ENCODE measurements around the gene ZNF599.

The ZNF599 gene

DNA sequence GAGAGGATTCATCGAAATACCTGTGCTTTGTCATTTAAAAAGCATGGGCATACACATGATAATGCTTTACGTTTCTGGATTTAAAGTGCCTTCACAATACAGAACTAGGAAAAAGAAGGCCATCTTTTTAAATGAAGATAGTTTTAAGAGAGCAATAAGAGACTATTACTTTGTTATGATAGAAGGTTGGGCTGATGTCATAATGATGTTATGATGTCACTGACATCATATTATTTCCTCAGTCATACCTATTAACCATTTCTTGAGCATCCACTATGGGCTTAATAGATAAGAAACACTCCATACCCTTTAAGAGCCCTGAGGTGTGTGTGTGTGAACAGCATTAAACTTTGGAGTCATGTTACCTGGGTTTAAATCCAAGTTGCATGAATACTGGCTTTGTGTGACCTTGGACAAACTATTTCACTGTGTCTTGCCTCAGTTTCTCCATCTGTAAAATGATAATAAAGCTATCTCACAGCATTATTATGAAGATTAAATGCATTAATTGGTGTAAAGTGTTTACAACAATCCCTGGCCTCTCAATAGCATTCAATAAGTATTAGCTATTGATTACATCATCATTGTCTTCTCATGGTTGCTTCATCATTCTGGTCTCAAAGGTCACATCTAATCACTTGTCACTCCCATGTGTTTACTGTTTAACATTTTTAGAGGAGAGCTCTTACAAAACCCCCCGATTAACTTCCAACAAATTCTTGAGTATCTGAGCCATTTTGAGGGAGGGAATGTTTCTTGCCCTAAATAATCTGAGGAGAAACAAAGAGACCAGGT lies 27.9 kb downstream of the ZNF599 start:
- no peak for DNase-seq (ENCODE audit: low read depth in 2 of 2)
- TF ChIP-seq, protein P1, sequence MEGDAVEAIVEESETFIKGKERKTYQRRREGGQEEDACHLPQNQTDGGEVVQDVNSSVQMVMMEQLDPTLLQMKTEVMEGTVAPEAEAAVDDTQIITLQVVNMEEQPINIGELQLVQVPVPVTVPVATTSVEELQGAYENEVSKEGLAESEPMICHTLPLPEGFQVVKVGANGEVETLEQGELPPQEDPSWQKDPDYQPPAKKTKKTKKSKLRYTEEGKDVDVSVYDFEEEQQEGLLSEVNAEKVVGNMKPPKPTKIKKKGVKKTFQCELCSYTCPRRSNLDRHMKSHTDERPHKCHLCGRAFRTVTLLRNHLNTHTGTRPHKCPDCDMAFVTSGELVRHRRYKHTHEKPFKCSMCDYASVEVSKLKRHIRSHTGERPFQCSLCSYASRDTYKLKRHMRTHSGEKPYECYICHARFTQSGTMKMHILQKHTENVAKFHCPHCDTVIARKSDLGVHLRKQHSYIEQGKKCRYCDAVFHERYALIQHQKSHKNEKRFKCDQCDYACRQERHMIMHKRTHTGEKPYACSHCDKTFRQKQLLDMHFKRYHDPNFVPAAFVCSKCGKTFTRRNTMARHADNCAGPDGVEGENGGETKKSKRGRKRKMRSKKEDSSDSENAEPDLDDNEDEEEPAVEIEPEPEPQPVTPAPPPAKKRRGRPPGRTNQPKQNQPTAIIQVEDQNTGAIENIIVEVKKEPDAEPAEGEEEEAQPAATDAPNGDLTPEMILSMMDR (IDR thresholded peaks at IDR 0.05; ENCODE audit: low read depth, low read length): no peak
- H3K4me3 ChIP-seq (replicated peaks in 1 of 2; ENCODE audit: low read depth in 2 of 2, low read length in 2 of 2): no peak overlapping the region

DNA sequence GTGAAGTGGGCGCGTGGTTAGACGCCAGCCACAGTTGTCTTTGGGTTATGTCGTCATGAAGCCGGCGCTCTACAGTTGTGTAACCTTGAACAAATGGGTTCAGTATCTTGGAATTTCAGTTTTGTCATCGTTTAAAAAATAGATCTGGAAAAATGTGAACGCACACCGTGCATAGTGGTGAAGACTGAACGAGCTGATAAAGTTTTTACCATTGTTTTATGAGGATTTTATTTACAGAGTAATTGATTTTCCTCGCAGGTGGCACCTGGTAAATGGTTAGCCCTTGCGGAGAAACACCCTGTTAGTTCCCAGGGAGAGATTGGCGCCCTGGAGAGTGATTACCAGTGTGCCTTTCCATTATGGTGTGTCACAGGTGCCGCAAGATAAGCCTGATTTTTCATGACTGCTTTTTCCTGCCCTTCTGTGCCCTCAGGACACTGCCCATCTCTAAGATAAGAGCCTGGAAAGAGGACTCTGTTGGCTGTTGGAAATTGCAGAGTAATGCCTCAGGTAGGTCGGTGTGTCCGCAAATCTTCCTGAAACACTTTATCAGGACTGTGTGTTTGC lies 38.4 kb downstream of the ZNF599 start:
- TF ChIP-seq, protein P1 (IDR thresholded peaks at IDR 0.05; ENCODE audit: low read depth, low read length): no peak
- H3K4me3 ChIP-seq (replicated peaks in 1 of 2; ENCODE audit: low read depth in 2 of 2, low read length in 2 of 2): peak overlapping the region; percentile 64 to 76
- DNase-seq (ENCODE audit: low read depth in 2 of 2): peak; percentile 89 to 93

DNA sequence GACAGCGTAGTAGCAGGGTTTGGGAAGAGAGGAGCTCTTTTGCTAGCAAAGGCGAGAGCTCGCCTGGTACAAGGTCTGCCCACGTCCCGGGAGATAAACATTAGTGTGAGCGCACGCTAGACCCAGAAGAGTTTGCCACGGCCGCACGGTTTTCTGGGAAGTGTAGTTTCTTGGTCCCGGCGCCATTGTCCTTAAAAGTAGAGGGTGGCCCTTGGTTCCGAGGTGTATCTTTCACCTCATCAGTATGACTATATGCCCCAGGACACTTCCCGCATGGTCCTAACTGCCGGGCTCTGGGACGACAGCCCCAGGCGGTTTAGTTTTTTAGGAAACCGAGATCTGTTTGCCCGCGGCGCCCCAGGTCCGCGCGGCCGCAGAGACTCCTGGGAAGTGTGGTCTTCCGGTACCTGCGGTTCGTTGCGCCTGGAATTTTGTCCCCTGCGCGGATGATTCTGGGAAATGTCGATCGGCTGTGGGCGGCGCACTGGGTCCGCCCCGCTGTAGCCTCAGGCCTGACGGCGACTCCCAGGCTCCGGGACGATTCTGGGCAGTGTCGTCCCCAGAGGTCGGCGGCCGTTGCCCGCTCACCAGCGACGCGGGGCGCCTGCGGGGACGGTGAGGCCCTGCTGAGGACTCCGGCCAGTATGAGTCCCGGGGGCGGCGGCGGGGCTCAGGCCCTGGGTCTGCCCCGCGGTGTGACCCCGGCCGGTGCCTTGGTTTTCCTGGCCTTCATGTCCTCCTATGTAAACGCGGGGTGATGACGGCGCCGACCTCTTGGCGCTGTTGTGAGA lies 39.1 kb downstream of the ZNF599 start, which contains the start of gene ZNF181:
TSS of gene ZNF181 (plus strand) at position 498 of the 791 bp plus-strand sequence. CDS start 795 bp downstream, outside the sequence.
- peak within 1 kb of the TSS; percentile 64 to 76 for H3K4me3 ChIP-seq (replicated peaks in 1 of 2; ENCODE audit: low read depth in 2 of 2, low read length in 2 of 2)
- TF ChIP-seq, protein P1 (IDR thresholded peaks at IDR 0.05; ENCODE audit: low read depth, low read length): no peak
- DNase-seq (ENCODE audit: low read depth in 2 of 2): peak; percentile 92 to 93

DNA sequence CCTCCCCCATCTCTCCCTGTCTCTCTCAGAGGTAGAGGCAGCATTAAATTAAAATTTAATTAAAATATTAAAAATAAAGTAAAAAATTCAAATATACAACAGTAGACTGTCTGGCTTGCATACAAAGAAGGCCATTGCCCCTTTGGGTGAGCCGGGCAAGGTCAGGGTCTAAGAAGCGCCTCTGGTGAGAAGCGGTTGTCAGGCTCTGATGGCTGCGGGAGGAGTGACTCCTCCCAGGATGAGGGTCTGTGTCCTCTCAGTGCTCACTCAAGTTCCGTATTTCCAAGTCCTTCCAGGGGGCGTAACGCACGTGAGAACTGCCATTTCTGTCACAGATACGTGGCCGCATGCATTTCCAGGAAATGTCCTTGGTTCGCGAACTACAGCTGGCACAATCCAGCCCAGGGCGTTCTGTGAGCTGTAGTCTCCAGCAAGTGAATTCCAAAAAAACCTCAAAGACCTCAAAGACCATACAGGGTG lies 39.7 kb downstream of the ZNF599 start:
- H3K4me3 ChIP-seq (replicated peaks in 1 of 2; ENCODE audit: low read depth in 2 of 2, low read length in 2 of 2): peak overlapping the region; percentile 64 to 76
- TF ChIP-seq, protein P1 (IDR thresholded peaks at IDR 0.05; ENCODE audit: low read depth, low read length): no peak
- no peak for DNase-seq (ENCODE audit: low read depth in 2 of 2)

DNA sequence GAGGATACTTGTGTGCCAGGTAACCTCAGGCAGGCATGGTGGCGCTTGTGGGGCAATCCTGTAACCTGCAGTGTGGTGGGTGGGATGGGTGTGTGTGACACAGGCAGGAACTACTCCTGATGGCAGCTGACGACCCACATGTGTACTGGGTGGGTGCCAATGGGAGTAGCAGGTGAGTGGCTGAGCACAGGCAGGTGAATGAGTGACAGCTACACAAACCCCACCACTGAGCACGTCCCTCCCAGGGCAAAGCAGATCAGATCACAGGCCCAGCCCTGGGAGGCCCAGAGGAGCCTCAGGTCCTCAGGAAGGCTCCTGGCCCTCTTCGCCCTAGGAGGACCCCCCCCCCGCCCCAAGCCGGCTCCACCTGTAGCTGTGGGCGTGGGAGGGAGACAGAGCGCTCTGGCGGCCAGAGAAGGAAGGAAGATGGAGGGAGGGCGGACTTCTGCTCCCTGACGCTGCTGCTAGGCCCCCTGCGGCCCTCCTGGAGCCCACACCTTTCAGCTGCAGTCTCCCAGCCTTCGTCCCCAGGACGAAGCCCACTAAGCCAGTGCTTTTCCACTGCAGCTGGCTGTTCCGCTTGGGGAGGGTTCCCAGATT lies 40.3 kb downstream of the ZNF599 start:
- peak overlapping the region; percentile 64 to 76 for H3K4me3 ChIP-seq (replicated peaks in 1 of 2; ENCODE audit: low read depth in 2 of 2, low read length in 2 of 2)
- no peak for DNase-seq (ENCODE audit: low read depth in 2 of 2)
- TF ChIP-seq, protein P1 (IDR thresholded peaks at IDR 0.05; ENCODE audit: low read depth, low read length): no peak

DNA sequence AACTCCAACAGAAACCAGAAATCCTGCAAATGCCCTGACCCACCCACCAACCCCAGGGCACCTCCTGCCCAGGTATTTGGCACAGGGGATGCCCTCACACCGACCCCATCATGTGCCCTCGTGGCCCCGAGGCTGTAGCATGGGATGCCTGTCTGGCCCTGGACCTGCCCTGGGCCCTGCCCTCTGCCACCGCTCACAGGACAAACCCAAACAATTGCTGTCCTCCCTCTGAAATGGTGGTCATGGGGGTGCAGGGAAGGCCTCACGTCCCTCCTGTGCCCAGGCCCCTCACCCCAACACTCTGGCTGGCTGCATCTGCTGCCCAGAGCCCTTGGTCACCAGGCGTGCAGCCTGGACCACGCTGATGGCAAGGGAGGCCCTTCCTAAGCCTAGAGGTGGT lies 41.1 kb downstream of the ZNF599 start:
- no peak overlapping the region for H3K4me3 ChIP-seq (replicated peaks in 1 of 2; ENCODE audit: low read depth in 2 of 2, low read length in 2 of 2)
- TF ChIP-seq, protein P1 (IDR thresholded peaks at IDR 0.05; ENCODE audit: low read depth, low read length): no peak
- DNase-seq (ENCODE audit: low read depth in 2 of 2): no peak
